Lower leg skin (tissue), 3 donors: ENCODE measurements around the gene AXL.

ENCODE experiments used
- CTCF ChIP-seq, 3 donors: fragments of 450-650 bp; IDR thresholded peaks; one replicate each; pipeline ENCODE4 v1.5.1; 2016; ENCODE audit warnings: antibody characterized with exemption in 3 of 3, mild to moderate bottlenecking in 3 of 3, moderate library complexity in 2 of 3
- POLR2A ChIP-seq, 2 donors: fragments of 450-650 bp; IDR thresholded peaks; one replicate each; pipeline ENCODE4 v1.6.1; 2016 to 2017; ENCODE audit warnings: antibody characterized with exemption in 2 of 2, mild to moderate bottlenecking in 1 of 2, moderate library complexity in 1 of 2

GRCh38 chr19:41295499-41295898 lies 76.5 kb downstream of the AXL start:
- TF ChIP-seq CTCF (IDR thresholded peaks at IDR 0.05) (no peak), POLR2A (IDR thresholded peaks at IDR 0.05) (no peak)
